WI38 (cell line): Measurements from ENCODE around the gene NOS1AP.

ENCODE experiments used
- H3K4me3 ChIP-seq: 2 replicates; pipeline ENCODE4 v1.5.1; 2011; ENCODE audit warnings: low read depth, mild to moderate bottlenecking, control low read depth, low read length
- CTCF ChIP-seq: IDR thresholded peaks from 2 replicates; pipeline ENCODE4 v1.5.1; 2012; ENCODE audit warnings: low read depth, mild to moderate bottlenecking, control low read depth, low read length

The NOS1AP gene

GRCh38 chr1:162214202-162214601 lies 144.7 kb downstream of the NOS1AP start:
- H3K4me3 ChIP-seq = no peak overlapping the region
- TF ChIP-seq CTCF = no peak

DNA sequence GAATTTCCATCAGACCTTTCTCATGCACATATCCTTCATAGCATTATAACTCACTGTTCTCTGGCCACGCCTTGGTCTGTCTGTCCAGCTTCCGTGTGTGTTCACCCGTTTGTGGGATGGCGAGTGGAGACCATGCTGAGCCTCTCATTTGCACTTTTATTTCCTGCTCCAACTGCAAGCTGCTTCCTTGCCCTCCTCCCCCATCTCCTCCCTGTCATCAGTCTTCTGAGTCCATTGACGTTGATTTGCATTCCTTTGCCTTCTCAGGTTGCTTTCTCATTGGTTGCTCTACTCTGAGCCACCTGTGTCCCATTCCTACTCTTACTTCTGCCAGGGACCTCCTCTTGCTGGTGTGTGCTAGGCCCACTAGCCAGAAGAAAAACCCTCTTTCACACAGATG lies 146.4 kb downstream of the NOS1AP start:
- no peak for TF ChIP-seq CTCF
- H3K4me3 ChIP-seq = no peak overlapping the region

- H3K4me3 ChIP-seq = no peak overlapping the region
- no peak for TF ChIP-seq CTCF
Observed at GRCh38 chr1:162216604-162217003, 147.1 kb downstream of the NOS1AP start.

DNA sequence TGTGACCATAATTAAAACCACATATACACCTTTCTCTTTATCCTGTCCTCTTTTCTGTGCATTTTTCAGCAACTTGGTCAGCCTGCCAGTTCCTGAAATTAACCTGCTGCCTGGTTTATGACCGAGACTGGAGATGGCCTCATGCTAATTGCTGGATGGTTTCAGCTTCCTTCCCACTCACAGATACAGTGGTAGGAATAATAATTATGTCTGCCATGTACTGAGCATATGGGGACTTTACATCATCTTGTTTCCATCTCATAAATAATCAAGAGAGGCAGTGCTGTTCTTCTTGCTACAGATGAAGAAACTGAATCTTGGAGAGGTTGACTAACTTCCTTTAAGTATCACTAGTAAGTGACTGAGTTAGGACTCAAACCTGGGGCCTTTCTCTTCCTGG lies 148.2 kb downstream of the NOS1AP start:
- TF ChIP-seq CTCF = no peak

DNA sequence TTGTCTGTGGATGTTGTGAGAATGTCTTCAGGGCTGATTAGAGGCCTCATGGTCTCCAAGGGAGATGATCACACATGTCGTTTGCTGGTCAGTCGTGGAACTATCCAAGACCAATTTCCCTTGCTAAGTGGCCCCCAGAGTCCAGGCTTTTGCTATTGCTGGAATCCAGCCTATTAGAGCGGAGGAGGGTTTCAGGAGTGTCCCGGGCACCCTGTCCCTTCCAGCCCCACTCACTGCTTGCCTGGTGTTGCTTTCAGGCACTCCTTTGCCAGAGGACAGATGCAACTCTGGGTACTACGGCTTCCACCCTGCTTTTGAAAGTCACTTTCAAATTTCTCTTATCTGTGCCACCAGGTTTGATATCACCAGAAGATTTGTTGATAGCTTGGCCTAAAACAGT lies 149.1 kb downstream of the NOS1AP start:
- no peak overlapping the region for H3K4me3 ChIP-seq
- TF ChIP-seq CTCF = no peak

More for the DNA sequence above, 148.2 kb downstream of the NOS1AP start:
- no peak overlapping the region for H3K4me3 ChIP-seq

DNA sequence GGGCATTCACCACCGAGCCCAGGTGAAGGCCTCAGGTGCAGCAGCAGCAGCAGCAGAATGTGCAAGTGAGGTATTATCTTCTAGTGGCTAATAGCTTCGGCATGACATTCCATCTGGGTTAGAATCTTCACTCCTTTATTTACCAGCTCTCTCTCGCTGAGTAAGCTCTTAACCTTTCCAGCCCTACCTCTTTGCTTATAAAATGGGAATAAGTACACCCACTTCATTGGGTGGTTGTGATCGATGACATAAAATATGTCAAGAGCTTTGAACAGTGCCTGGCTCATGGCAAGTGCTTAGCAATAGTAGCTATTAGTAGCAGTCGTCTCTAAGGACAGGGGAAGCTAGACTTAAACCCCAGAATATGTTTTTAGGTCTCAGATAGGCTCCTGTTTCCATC lies 149.5 kb downstream of the NOS1AP start:
- TF ChIP-seq CTCF = no peak

GRCh38 chr1:162219461-162219860 lies 150.0 kb downstream of the NOS1AP start:
- TF ChIP-seq CTCF = no peak
- H3K4me3 ChIP-seq = no peak overlapping the region

More for the DNA sequence above, 149.5 kb downstream of the NOS1AP start:
- no peak overlapping the region for H3K4me3 ChIP-seq
